CD14-positive monocyte (primary cell): ENCODE data around the gene SMPD2. TPM values are rescaled to one million over a fixed set of nuclear protein-coding genes. Genes with fewer than 3 reads are reported as not detected.

Experiments
- DNase-seq, 3 donors: peaks; one replicate each; pipeline ENCODE4 v3.0.0-alpha.2; 2011 to 2022
- H2AFZ ChIP-seq: 2 replicates; pipeline ENCODE4 v1.6.0; 2012; ENCODE audit warnings: mild to moderate bottlenecking, low read depth, low read length, inconsistent platforms; ENCODE audit not compliant: insufficient read depth, poor library complexity, severe bottlenecking
- H3K27ac ChIP-seq, 2 donors: 1 replicate in 1 of 2; 2 replicates in 1 of 2; pipeline ENCODE4 v1.5.1; 2012 to 2013; ENCODE audit warnings: low read length in 2 of 2, control low read depth in 1 of 2, inconsistent platforms in 1 of 2, low read depth in 1 of 2, mild to moderate bottlenecking in 1 of 2
- H3K27me3 ChIP-seq, 2 donors: one replicate each; pipeline versions ENCODE4 v1.6.0 to v1.6.1; 2011 to 2013; ENCODE audit warnings: low read length in 2 of 2; ENCODE audit not compliant: control insufficient read depth in 2 of 2, insufficient read depth in 2 of 2
- H3K36me3 ChIP-seq, 2 donors: replicated peaks in 1 of 2; 1 replicate in 1 of 2; 2 replicates in 1 of 2; pipeline versions ENCODE4 v1.5.1 to v1.6.1; 2012 to 2013; ENCODE audit warnings: low read length in 2 of 2, control low read depth in 1 of 2, inconsistent platforms in 1 of 2, mild to moderate bottlenecking in 1 of 2; ENCODE audit not compliant: insufficient read depth in 2 of 2, control insufficient read depth in 1 of 2
- H3K4me1 ChIP-seq, 2 donors: 1 replicate in 1 of 2; 2 replicates in 1 of 2; pipeline versions ENCODE4 v1.5.1 to v1.6.1; 2012 to 2013; ENCODE audit warnings: low read length in 2 of 2, control low read depth in 1 of 2, inconsistent platforms in 1 of 2, mild to moderate bottlenecking in 1 of 2, moderate library complexity in 1 of 2; ENCODE audit not compliant: insufficient read depth in 2 of 2, control insufficient read depth in 1 of 2
- H3K4me2 ChIP-seq: replicated peaks from 2 replicates; pipeline ENCODE3; 2012; ENCODE audit warnings: low read length, moderate library complexity, mild to moderate bottlenecking; ENCODE audit not compliant: poor library complexity, severe bottlenecking; ENCODE audit errors: extremely low read depth
- H3K4me3 ChIP-seq, 3 experiments: fragments of 200-600 bp in 1 of 3; sonication (generic) in 1 of 3; replicated peaks in 1 of 3; 1 replicate in 2 of 3; 2 replicates in 1 of 3; pipeline ENCODE4 v1.5.1; 2011 to 2013; ENCODE audit warnings: low read length in 3 of 3, mild to moderate bottlenecking in 3 of 3, control low read depth in 2 of 3, low read depth in 2 of 3, inconsistent platforms in 1 of 3, moderate library complexity in 1 of 3
- H3K79me2 ChIP-seq: 2 replicates; pipeline ENCODE4 v1.6.0; 2012; ENCODE audit warnings: mild to moderate bottlenecking, control low read depth, inconsistent platforms, low read length, moderate library complexity; ENCODE audit not compliant: insufficient read depth
- H3K9ac ChIP-seq: 2 replicates; pipeline ENCODE4 v1.6.0; 2017; ENCODE audit warnings: low read length, mild to moderate bottlenecking; ENCODE audit not compliant: insufficient read depth, poor library complexity, severe bottlenecking
- H3K9me3 ChIP-seq, 2 donors: replicated peaks in 1 of 2; 1 replicate in 1 of 2; 2 replicates in 1 of 2; pipeline versions ENCODE4 v1.5.1 to v1.6.1; 2012 to 2013; ENCODE audit warnings: low read length in 2 of 2, control low read depth in 1 of 2; ENCODE audit not compliant: control insufficient read depth in 1 of 2, insufficient read depth in 1 of 2
- H4K20me1 ChIP-seq: 2 replicates; pipeline ENCODE4 v1.6.0; 2012; ENCODE audit warnings: mild to moderate bottlenecking, low read length, control low read depth, moderate library complexity; ENCODE audit not compliant: insufficient read depth
- H3K27ac Mint-ChIP-seq, 7 donors: one replicate each; pipeline ENCODE4 v1.8.0; 2020; ENCODE audit warnings: mild to moderate bottlenecking in 7 of 7, mixed read lengths in 7 of 7, moderate library complexity in 6 of 7, inconsistent platforms in 2 of 7
- H3K27me3 Mint-ChIP-seq, 3 donors: one replicate each; pipeline ENCODE4 v1.8.0; 2021 to 2022; ENCODE audit warnings: low read depth in 3 of 3, mild to moderate bottlenecking in 3 of 3, mixed read lengths in 3 of 3, moderate library complexity in 3 of 3, inconsistent platforms in 1 of 3
- H3K36me3 Mint-ChIP-seq, 2 donors: one replicate each; pipeline ENCODE4 v1.8.0; 2020; ENCODE audit warnings: mixed read lengths in 2 of 2, inconsistent platforms in 1 of 2, mild to moderate bottlenecking in 1 of 2
- H3K4me1 Mint-ChIP-seq: one replicate; pipeline ENCODE4 v1.8.0; 2020; ENCODE audit warnings: mild to moderate bottlenecking, mixed read lengths
- H3K4me3 Mint-ChIP-seq, 2 donors: one replicate each; pipeline ENCODE4 v1.8.0; 2020; ENCODE audit warnings: mild to moderate bottlenecking in 2 of 2, mixed read lengths in 2 of 2, moderate library complexity in 1 of 2
- H3K9me3 Mint-ChIP-seq, 7 donors: one replicate each; pipeline ENCODE4 v1.8.0; 2020 to 2022; ENCODE audit warnings: mixed read lengths in 7 of 7, mild to moderate bottlenecking in 6 of 7, moderate library complexity in 6 of 7, inconsistent platforms in 2 of 7
- WGBS: methylation state at CpG from one replicate; pipeline ENCODE4 v1.1.5; 2013; ENCODE audit warnings: missing lambda C conversion rate; ENCODE audit not compliant: insufficient coverage; 5-methylcytosine and 5-hydroxymethylcytosine counted together
- intact Hi-C, 2 donors: fragments of 100-400 bp; cut with micrococcal nuclease; formaldehyde crosslinking; loops; one replicate each; pipeline versions ENCODE4 v1.15.0 to v1.15.1; 2023
- polyA plus RNA-seq, 3 donors: library from polyadenylated mRNA; depleted of rRNA in 1 of 3; unstranded in 2 of 3; stranded (reverse) in 1 of 3; fragments of 300-500 nt in 2 of 3; fragments of >200 nt in 1 of 3; fragmentation: Illumina TruSeq in 2 of 3; gene quantifications; 1 replicate in 2 of 3; 2 replicates in 1 of 3; pipeline ENCODE4 v1.2.3, GENCODE V29; 2012 to 2021
- TF ChIP-seq, protein P1 (sequence below): fragments of 200-600 bp; IDR thresholded peaks from one replicate; pipeline ENCODE4 v1.8.0; 2022; ENCODE audit warnings: antibody characterized with exemption, mild to moderate bottlenecking

SMPD2 gene
- polyA plus RNA-seq, 3 donors = 9.5 to 14.3 (median 12.3) TPM

DNA sequence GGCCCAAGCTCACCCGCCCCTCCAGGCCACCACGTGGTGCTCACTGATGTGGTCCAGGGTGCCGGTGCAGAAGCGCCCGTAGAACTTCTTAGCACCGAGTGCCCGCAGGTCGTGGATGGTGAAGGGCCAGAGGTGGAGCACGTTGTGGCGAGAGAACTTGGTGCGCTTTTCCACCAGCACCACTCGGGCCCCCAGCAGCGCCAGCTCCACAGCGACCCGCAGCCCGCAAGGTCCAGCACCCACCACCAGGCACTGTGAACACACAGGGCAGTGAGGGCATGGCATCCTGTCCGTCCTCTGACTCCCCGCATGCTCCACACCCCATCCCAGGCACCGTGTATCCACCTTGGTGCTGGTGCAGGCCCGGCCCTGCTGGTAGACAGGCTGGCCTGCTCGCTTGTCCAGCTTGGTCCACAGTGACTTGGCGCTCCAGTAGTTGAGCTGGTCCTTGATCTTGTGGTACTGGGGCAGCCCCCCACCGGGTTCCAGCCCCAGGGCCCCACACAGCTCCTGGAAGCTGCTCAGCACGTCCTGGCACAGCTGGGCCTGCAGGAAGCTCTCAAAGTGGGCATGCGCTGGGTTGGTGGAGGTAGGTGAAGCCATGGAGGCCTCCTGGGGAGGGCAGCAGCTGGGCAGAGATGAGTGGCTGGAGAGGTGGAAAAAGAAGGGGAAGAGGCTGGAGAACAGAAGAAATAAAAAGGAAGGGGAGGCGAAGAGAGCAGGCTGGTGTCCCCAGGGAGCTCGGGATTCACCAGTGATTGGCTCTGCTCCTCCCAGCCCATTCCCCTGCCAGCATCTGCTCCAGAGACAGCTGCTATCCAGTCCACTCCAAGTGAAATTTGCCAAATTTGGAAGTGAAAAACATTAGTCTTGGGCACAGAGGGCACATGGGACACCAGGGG, 13.3 kb downstream of the SMPD2 start:
- H3K36me3 ChIP-seq = peaks cover 32 to 46% of the 10 kb centered on the region in 2 donors
- 86% methylated on average over 25 of the region's 27 CpGs for WGBS

More for the DNA sequence above, 13.3 kb downstream of the SMPD2 start:
- no peaks in the 10 kb centered on the region for H3K9me3 ChIP-seq
- TF ChIP-seq, protein P1, sequence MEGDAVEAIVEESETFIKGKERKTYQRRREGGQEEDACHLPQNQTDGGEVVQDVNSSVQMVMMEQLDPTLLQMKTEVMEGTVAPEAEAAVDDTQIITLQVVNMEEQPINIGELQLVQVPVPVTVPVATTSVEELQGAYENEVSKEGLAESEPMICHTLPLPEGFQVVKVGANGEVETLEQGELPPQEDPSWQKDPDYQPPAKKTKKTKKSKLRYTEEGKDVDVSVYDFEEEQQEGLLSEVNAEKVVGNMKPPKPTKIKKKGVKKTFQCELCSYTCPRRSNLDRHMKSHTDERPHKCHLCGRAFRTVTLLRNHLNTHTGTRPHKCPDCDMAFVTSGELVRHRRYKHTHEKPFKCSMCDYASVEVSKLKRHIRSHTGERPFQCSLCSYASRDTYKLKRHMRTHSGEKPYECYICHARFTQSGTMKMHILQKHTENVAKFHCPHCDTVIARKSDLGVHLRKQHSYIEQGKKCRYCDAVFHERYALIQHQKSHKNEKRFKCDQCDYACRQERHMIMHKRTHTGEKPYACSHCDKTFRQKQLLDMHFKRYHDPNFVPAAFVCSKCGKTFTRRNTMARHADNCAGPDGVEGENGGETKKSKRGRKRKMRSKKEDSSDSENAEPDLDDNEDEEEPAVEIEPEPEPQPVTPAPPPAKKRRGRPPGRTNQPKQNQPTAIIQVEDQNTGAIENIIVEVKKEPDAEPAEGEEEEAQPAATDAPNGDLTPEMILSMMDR = no peak
- H3K9ac ChIP-seq = peak overlapping the region; percentile 70
- no peak overlapping the region for H2AFZ ChIP-seq
- H3K4me1 Mint-ChIP-seq = peaks cover 49% of the 10 kb centered on the region
- peaks cover 43 to 51% of the 10 kb centered on the region in 2 donors for H3K4me1 ChIP-seq
- H3K36me3 Mint-ChIP-seq = peaks cover 33 to 47% of the 10 kb centered on the region in 2 donors
- no peaks in the 10 kb centered on the region for H3K27me3 Mint-ChIP-seq
- peak overlapping the region; percentile 81 for H3K4me2 ChIP-seq
- peak overlapping the region; percentile 51 to 97 (median 78) for H3K4me3 ChIP-seq
- H3K27me3 ChIP-seq = no peaks in the 10 kb centered on the region
- peak overlapping the region; percentile 96 to 98 for H3K4me3 Mint-ChIP-seq
- DNase-seq = no peak
- peak overlapping the region; percentile 84 to 93 for H3K27ac ChIP-seq
- H3K9me3 Mint-ChIP-seq = peaks cover 0 to 3% (median 0%) of the 10 kb centered on the region in 7 donors
- peak overlapping the region; percentile 73 to 99 (median 88) for H3K27ac Mint-ChIP-seq
- H3K79me2 ChIP-seq = peaks cover 56% of the 10 kb centered on the region
- peaks cover 44% of the 10 kb centered on the region for H4K20me1 ChIP-seq
- intact Hi-C loops = loop anchor here (2.0 to 10.0 kb wide), 2 partner anchors 29 to 359 kb away; partner anchors contain the start of genes CEP57L1 (in 1 of the 2), SESN1 (in 1 of the 2) and ZBTB24 (in 1 of the 2)
